GM13977 (cell line): ENCODE results near the gene SSH3.

Experiments used
- DNase-seq: peaks from one replicate; pipeline ENCODE4 v3.0.0; 2012; ENCODE audit warnings: low spot score
- CTCF ChIP-seq: IDR thresholded peaks from 2 replicates; pipeline ENCODE4 v1.5.1; 2012; ENCODE audit warnings: mild to moderate bottlenecking, control low read depth; ENCODE audit not compliant: insufficient read depth; ENCODE audit errors: extremely low read depth, missing control alignments
- in situ Hi-C: fragments of 300-500 bp; cut with MboI; formaldehyde crosslinking; loops from one replicate; pipeline ENCODE4 v1.12.0; 2022; ENCODE audit warnings: low sequenced_read_pairs, low pct_unique_long_range_greater_than_20kb, mixed read lengths, inconsistent platforms; ENCODE audit not compliant: unreplicated experiment

The SSH3 gene

GRCh38 chr11:67303132-67303834 is at the start of gene SSH3:
TSS of gene SSH3 (plus strand) at chr11:67303530. CDS start at chr11:67303626, 96 bp downstream.
- TF ChIP-seq CTCF = no peak
- no peak for DNase-seq
- in situ Hi-C loops = no loop called here

- no peak for DNase-seq
- TF ChIP-seq CTCF = no peak
- in situ Hi-C loops = no loop called here
These were observed 49.3 kb upstream of the SSH3 start for GRCh38 chr11:67253872-67254624.

- DNase-seq = no peak
- TF ChIP-seq CTCF = no peak
- in situ Hi-C loops = no loop called here
These were observed 48.5 kb upstream of the SSH3 start for GRCh38 chr11:67254798-67255197.

- in situ Hi-C loops = no loop called here
- no peak for DNase-seq
- TF ChIP-seq CTCF = no peak
These were observed 48.0 kb upstream of the SSH3 start for GRCh38 chr11:67255353-67255752.

- DNase-seq = no peak
- no peak for TF ChIP-seq CTCF
- in situ Hi-C loops = no loop called here
These were observed 47.5 kb upstream of the SSH3 start for GRCh38 chr11:67255864-67256263.

- no peak for TF ChIP-seq CTCF
- in situ Hi-C loops = no loop called here
- DNase-seq = no peak
These were observed 46.7 kb upstream of the SSH3 start for GRCh38 chr11:67256477-67257135.
